Measurements from ENCODE around the gene FARS2.
A peak's percentile ranks its signal among the peaks of the same experiment; 100 is the strongest.

FARS2 gene

DNA sequence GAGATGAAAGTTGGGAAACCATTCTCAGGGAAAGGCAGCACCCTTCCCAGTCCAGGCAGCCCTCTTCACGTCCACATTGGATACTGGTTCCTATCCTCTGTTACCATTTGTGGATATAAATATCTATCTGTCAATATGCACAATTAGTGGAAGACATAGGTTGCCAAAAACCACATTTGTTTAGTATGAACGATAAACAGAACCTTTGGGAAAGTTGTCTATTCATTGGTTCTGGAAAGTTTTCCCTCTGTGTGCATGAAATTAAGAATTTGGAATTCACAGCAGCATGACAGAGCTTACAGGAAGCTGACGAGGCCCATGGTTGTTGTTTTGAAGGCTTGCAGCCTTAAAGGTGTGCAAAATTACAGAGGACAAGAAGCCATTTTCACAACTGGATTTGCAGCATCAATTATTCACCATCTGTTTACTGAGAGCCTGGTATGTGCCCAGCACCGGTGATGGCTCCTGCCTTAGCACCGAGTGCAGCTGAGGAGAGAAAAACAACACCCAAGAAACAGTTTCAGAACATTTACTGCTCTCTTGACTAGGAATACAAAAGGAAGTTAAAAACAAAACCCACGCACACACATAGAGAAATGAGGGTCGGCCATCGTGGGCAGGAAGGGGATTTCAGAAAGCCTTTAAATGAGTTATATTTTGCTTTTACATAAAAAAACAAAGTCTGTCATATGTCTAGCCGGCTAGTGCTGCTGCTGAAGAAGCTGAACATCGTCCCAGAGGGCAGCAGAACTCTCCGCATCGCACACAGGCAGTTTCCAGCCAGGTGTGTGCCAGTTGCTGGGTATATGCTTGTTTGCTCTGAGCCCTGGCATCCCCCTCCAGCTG, 319.6 kb downstream of the FARS2 start:
- in situ Hi-C loops (cut with HindIII; ENCODE audit: low sequenced_read_pairs) = no loop called here
- no peak overlapping the region for H3K4me3 ChIP-seq (ENCODE audit: low read depth, low read length)
- DNase-seq (ENCODE audit: low read depth, low spot score) = no peak
- TF ChIP-seq, protein P1, sequence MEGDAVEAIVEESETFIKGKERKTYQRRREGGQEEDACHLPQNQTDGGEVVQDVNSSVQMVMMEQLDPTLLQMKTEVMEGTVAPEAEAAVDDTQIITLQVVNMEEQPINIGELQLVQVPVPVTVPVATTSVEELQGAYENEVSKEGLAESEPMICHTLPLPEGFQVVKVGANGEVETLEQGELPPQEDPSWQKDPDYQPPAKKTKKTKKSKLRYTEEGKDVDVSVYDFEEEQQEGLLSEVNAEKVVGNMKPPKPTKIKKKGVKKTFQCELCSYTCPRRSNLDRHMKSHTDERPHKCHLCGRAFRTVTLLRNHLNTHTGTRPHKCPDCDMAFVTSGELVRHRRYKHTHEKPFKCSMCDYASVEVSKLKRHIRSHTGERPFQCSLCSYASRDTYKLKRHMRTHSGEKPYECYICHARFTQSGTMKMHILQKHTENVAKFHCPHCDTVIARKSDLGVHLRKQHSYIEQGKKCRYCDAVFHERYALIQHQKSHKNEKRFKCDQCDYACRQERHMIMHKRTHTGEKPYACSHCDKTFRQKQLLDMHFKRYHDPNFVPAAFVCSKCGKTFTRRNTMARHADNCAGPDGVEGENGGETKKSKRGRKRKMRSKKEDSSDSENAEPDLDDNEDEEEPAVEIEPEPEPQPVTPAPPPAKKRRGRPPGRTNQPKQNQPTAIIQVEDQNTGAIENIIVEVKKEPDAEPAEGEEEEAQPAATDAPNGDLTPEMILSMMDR (IDR thresholded peaks at IDR 0.05; ENCODE audit: low read depth, low read length) = no peak

DNA sequence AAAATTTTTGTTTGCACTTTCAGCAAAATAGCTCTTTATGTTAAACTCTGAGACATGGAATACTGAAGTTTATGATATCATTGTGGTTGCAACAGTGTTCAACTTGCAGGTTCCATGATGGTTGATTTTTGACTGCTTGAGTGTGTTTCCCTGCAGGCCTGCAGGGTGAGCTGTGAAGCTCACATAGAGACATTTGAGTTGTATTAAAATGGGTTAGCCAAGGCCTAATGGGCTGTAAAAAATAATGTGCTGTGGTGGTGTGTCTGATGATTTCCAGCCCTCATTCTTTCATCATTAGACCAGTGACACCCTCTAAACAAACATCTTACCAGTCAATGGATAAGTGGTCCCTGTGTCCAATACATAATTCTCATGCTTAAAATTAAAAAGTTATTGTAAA, 321.4 kb downstream of the FARS2 start:
- TF ChIP-seq, protein P1 (IDR thresholded peaks at IDR 0.05; ENCODE audit: low read depth, low read length) = peak; percentile 24
- no peak for DNase-seq (ENCODE audit: low read depth, low spot score)
- H3K4me3 ChIP-seq (ENCODE audit: low read depth, low read length) = no peak overlapping the region
- in situ Hi-C loops (cut with HindIII; ENCODE audit: low sequenced_read_pairs) = no loop called here

DNA sequence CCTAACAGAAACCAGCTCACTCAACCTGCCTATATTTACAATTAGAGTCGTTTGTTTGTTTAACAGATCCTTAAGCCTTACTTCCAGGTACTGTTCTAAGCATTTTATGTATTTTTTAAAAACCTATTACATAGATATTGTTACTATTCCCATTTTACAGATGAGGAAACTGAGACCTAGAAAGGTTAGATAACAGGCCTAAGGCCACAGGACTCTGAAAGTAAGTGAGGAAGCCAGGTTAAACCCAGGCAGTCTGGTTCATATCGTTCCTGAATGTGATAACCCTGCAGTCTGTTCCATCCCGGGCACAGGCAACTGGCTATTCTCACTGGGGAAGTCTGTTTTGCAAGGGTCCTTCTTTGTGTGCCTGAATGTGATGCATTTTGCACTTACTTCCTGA, 322.2 kb downstream of the FARS2 start:
- no peak overlapping the region for H3K4me3 ChIP-seq (ENCODE audit: low read depth, low read length)
- no peak for DNase-seq (ENCODE audit: low read depth, low spot score)
- in situ Hi-C loops (cut with HindIII; ENCODE audit: low sequenced_read_pairs) = no loop called here
- TF ChIP-seq, protein P1 (IDR thresholded peaks at IDR 0.05; ENCODE audit: low read depth, low read length) = no peak

DNA sequence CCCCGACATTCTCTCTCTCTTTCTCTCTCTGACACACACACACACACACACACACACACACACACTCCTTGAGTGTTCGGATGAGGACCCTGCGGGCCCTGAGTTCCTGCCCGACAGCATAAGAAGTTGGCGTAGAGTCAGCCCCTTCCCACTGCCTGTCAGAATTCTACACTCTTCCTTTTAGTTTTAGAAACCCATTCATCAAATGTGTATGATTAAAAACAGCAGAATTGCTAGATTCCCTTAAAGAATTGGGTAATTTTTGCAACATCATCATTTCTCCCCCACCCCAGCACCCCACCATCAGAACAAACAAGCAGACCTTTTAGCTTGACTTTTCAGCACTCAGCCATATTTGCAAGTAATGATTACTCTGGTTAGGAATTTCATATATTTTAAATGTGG, 322.8 kb downstream of the FARS2 start:
- in situ Hi-C loops (cut with HindIII; ENCODE audit: low sequenced_read_pairs) = no loop called here
- no peak overlapping the region for H3K4me3 ChIP-seq (ENCODE audit: low read depth, low read length)
- peak; percentile 63 for DNase-seq (ENCODE audit: low read depth, low spot score)
- TF ChIP-seq, protein P1 (IDR thresholded peaks at IDR 0.05; ENCODE audit: low read depth, low read length) = no peak

DNA sequence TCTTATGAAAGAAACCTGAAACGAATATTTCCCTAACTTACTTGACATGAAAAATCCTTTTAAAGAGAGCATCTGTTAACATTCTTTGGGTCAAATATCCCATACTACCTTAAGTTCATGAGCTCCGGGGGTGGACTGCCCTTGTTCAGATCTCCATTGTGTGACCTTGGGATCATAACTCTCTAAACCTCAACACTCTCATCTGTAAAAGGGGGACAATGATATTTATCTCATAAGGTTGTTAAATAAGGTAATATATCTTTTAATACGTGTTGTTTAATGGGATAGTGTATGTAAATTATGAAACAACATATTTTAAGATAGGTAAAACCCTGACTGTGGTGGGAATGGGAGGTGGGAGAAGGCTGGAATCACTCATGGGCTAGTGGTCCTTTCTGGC, 326.3 kb downstream of the FARS2 start:
- in situ Hi-C loops (cut with HindIII; ENCODE audit: low sequenced_read_pairs) = no loop called here
- TF ChIP-seq, protein P1 (IDR thresholded peaks at IDR 0.05; ENCODE audit: low read depth, low read length) = no peak
- H3K4me3 ChIP-seq (ENCODE audit: low read depth, low read length) = no peak overlapping the region
- no peak for DNase-seq (ENCODE audit: low read depth, low spot score)

DNA sequence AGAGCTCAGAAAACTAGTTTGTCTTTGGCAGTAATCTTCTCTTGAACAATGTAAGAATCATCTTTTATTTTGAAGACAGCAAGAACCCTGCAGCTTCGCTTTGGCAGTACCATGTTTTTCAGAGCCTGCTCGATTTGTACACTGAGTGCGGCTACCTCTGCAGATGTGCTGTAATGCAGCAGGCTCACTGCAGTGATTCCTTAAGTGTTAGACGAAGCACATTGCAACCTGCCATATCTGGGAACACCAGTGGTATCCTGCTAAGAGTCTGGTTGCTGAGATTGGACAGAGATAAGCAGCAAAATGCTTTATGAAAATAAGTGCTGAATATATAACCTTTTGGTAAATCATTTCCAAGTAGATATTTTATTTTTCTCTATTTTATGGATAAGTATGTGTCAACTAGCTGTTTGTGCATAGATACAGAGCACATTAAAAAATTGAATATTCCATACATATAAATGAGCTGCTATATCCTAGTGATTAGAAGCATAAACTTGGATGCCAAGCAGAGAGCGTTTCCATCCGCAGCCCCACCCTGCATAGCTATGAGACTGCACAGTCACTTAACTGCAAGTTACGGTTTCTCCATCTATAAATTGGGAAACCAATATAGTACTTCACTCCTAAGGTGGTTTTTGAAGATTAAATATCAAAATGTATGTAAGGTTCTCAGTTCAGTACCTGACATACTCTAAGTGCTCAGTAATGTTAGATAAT, 328.3 kb downstream of the FARS2 start:
- no peak for DNase-seq (ENCODE audit: low read depth, low spot score)
- in situ Hi-C loops (cut with HindIII; ENCODE audit: low sequenced_read_pairs) = no loop called here
- no peak overlapping the region for H3K4me3 ChIP-seq (ENCODE audit: low read depth, low read length)
- TF ChIP-seq, protein P1 (IDR thresholded peaks at IDR 0.05; ENCODE audit: low read depth, low read length) = no peak

Data from astrocyte of the spinal cord (primary cell).